G401 (cell line): ENCODE data around the gene STEAP2. TPM values are rescaled to one million over a fixed set of nuclear protein-coding genes. Genes with fewer than 3 reads are reported as not detected.
"Not testable (repeated sequence)": the region's sequence is repeated elsewhere in the genome, so short reads cannot be mapped to it uniquely, and the experiment has no call there.

Experiments
- DNase-seq: peaks from one replicate; pipeline ENCODE4 v3.0.0-alpha.2; 2015; ENCODE audit warnings: low spot score
- in situ Hi-C: cut with HindIII; loops from 2 replicates; pipeline ENCODE4 v1.10.0; 2016; ENCODE audit warnings: low sequenced_read_pairs, mixed read lengths
- total RNA-seq: library from RNA; depleted of rRNA; stranded (reverse); fragments of >200 nt; shearing (Covaris generic); gene quantifications from 2 replicates; pipeline ENCODE4 v1.2.3, GENCODE V29; 2014; rRNA removed

STEAP2 gene
- total RNA-seq: 0.10 and 0.80 TPM in 2 replicates

- in situ Hi-C loops: no loop called here
- DNase-seq: peak; percentile 88
Measured at GRCh38 chr7:90211391-90212148, at the start of gene STEAP2. Gene STEAP2, plus strand, starts transcription at chr7:90211740. Its CDS starts 13,343 bp downstream, at chr7:90225083.

- no peak for DNase-seq
- in situ Hi-C loops: no loop called here
Measured at GRCh38 chr7:90163534-90163933, 48.0 kb upstream of the STEAP2 start.

GRCh38 chr7:90165724-90166123, 45.8 kb upstream of the STEAP2 start:
- in situ Hi-C loops: no loop called here
- no peak for DNase-seq

- in situ Hi-C loops: no loop called here
Measured at GRCh38 chr7:90166153-90166552, 45.4 kb upstream of the STEAP2 start.

GRCh38 chr7:90167361-90167760, 44.2 kb upstream of the STEAP2 start:
- no peak for DNase-seq
- in situ Hi-C loops: no loop called here

More at GRCh38 chr7:90166153-90166552, 45.4 kb upstream of the STEAP2 start:
- no peak for DNase-seq

- in situ Hi-C loops: no loop called here
- no peak for DNase-seq
Measured at GRCh38 chr7:90169891-90170290, 41.6 kb upstream of the STEAP2 start.

GRCh38 chr7:90172121-90172520, 39.4 kb upstream of the STEAP2 start:
- in situ Hi-C loops: no loop called here
- DNase-seq: no peak

- no peak for DNase-seq
- in situ Hi-C loops: no loop called here
Measured at GRCh38 chr7:90172624-90173023, 38.9 kb upstream of the STEAP2 start.

- no peak for DNase-seq
Measured at GRCh38 chr7:90173127-90173844, 38.3 kb upstream of the STEAP2 start.

GRCh38 chr7:90175667-90176066, 35.9 kb upstream of the STEAP2 start:
- no peak for DNase-seq
- in situ Hi-C loops: no loop called here

More at GRCh38 chr7:90173127-90173844, 38.3 kb upstream of the STEAP2 start:
- in situ Hi-C loops: no loop called here

GRCh38 chr7:90176195-90176594, 35.3 kb upstream of the STEAP2 start:
- no peak for DNase-seq
- in situ Hi-C loops: no loop called here

GRCh38 chr7:90178166-90178565, 33.4 kb upstream of the STEAP2 start:
- in situ Hi-C loops: no loop called here
- no peak for DNase-seq

- in situ Hi-C loops: no loop called here
- DNase-seq: no peak
Measured at GRCh38 chr7:90178679-90179278, 32.8 kb upstream of the STEAP2 start.

- DNase-seq: no peak
- in situ Hi-C loops: no loop called here
Measured at GRCh38 chr7:90180011-90180585, 31.4 kb upstream of the STEAP2 start.

GRCh38 chr7:90180649-90181048, 30.9 kb upstream of the STEAP2 start:
- in situ Hi-C loops: no loop called here
- DNase-seq: no peak

- no peak for DNase-seq
- in situ Hi-C loops: no loop called here
Measured at GRCh38 chr7:90181485-90181884, 30.1 kb upstream of the STEAP2 start.

- DNase-seq, in situ Hi-C loops: not testable (repeated sequence)
Measured at GRCh38 chr7:90186290-90186689, 25.2 kb upstream of the STEAP2 start.

- DNase-seq: no peak
- in situ Hi-C loops: no loop called here
Measured at GRCh38 chr7:90187507-90188050, 24.0 kb upstream of the STEAP2 start.

GRCh38 chr7:90188281-90188680, 23.3 kb upstream of the STEAP2 start:
- no peak for DNase-seq
- in situ Hi-C loops: no loop called here
